HCT116 (cell line): ENCODE measurements around the gene NUDT5. TPM values are rescaled to one million over a fixed set of nuclear protein-coding genes. Genes with fewer than 3 reads are reported as not detected.

ENCODE experiments used
- ATAC-seq: fragments of 200-7000 bp; cut with Tn5 transposase; 2 replicates; pipeline ENCODE4 v1.9.1; 2020; ENCODE audit warnings: mild to moderate bottlenecking, moderate library complexity
- BruUV-seq: library from RNA; stranded (reverse); fragments of 400-500 nt; replicated peaks from 2 replicates; lab custom pipeline; 2021; lab: Mats Ljungman, UMichigan
- CTCF ChIA-PET: fragments of 300-600 bp; sonication (Branson Sonifier 250); formaldehyde crosslinking; loops from one replicate; lab custom pipeline; 2021; ENCODE audit warnings: antibody characterized with exemption; lab: Charles Lee
- POLR2A ChIA-PET: fragments of 300-600, 350-600 bp; sonication (Branson Sonifier 250); formaldehyde crosslinking; loops from one replicate; lab custom pipeline; 2021; ENCODE audit warnings: antibody characterized with exemption; lab: Charles Lee
- RAD21 ChIA-PET, 2 experiments: fragments of 300-600 bp; sonication (Branson Sonifier 250); formaldehyde crosslinking; loops; one replicate each; lab custom pipeline; 2023; ENCODE audit warnings: low total read pairs in 2 of 2; ENCODE audit not compliant: uncharacterized antibody in 2 of 2, unreplicated experiment in 2 of 2, low non-redundant PET in 1 of 2; lab: Charles Lee
- DNase-seq: peaks from one replicate; pipeline ENCODE4 v3.0.0-alpha.2; 2010; ENCODE audit warnings: low read depth, low spot score
- H2AFZ ChIP-seq: fragments of 200-600 bp; shearing (Covaris generic), sonication (generic); 2 replicates; pipeline ENCODE4 v1.6.1; 2017; ENCODE audit warnings: low read depth, mixed run types, mixed read lengths, antibody characterized with exemption, low read length; ENCODE audit not compliant: poor library complexity, severe bottlenecking
- H3K27ac ChIP-seq: 2 replicates; pipeline ENCODE4 v1.5.1; 2012; ENCODE audit warnings: low read depth, low read length
- H3K27me3 ChIP-seq: fragments of 200-600 bp; sonication (generic); 2 replicates; pipeline ENCODE4 v1.6.1; 2016; ENCODE audit warnings: mixed run types, low read length, mixed read lengths; ENCODE audit not compliant: insufficient read depth
- H3K36me3 ChIP-seq, 2 experiments: fragments of 200-500 bp in 1 of 2; fragments of 200-600 bp in 1 of 2; sonication (Bioruptor generic) in 1 of 2; sonication (generic) in 1 of 2; 2 replicates each; pipeline versions ENCODE4 v1.5.1 to v1.6.1; 2014 to 2016; ENCODE audit warnings: low read length in 2 of 2, inconsistent platforms in 1 of 2, mixed read lengths in 1 of 2, mixed run types in 1 of 2; ENCODE audit not compliant: insufficient read depth in 2 of 2, control insufficient read depth in 1 of 2
- H3K4me1 ChIP-seq, 2 experiments: fragments of 200-600 bp in 1 of 2; sonication (generic) in 1 of 2; 2 replicates each; pipeline versions ENCODE4 v1.5.1 to v1.6.1; 2012 to 2017; ENCODE audit warnings: low read length in 2 of 2, inconsistent platforms in 1 of 2, mild to moderate bottlenecking in 1 of 2, mixed read lengths in 1 of 2, mixed run types in 1 of 2, moderate library complexity in 1 of 2; ENCODE audit not compliant: insufficient read depth in 2 of 2, control insufficient read depth in 1 of 2
- H3K4me2 ChIP-seq: fragments of 200-600 bp; sonication (generic); 2 replicates; pipeline ENCODE4 v1.6.1; 2017; ENCODE audit warnings: mixed run types, low read length, mixed read lengths
- H3K4me3 ChIP-seq, 2 experiments: fragments of 200-600 bp in 1 of 2; sonication (generic) in 1 of 2; replicated peaks in 1 of 2; 2 replicates each; pipeline ENCODE4 v1.5.1; 2011 to 2016; ENCODE audit warnings: low read length in 2 of 2, control low read depth in 1 of 2, low read depth in 1 of 2, mild to moderate bottlenecking in 1 of 2, mixed read lengths in 1 of 2, mixed run types in 1 of 2
- H3K79me2 ChIP-seq: fragments of 200-600 bp; sonication (generic); 2 replicates; pipeline ENCODE4 v1.6.1; 2017; ENCODE audit warnings: mild to moderate bottlenecking, mixed run types, low read length, moderate library complexity, mixed read lengths; ENCODE audit not compliant: insufficient read depth
- H3K9ac ChIP-seq: fragments of 200-600 bp; sonication (generic); 2 replicates; pipeline ENCODE4 v1.6.1; 2016; ENCODE audit warnings: low read length, mixed read lengths
- H3K9me2 ChIP-seq: fragments of 200-600 bp; sonication (generic), shearing (Covaris generic); 2 replicates; pipeline ENCODE4 v1.6.1; 2017; ENCODE audit warnings: mixed run types, mild to moderate bottlenecking, moderate library complexity; ENCODE audit not compliant: insufficient read depth
- H3K9me3 ChIP-seq, 2 experiments: fragments of 200-500 bp in 1 of 2; fragments of 200-600 bp in 1 of 2; sonication (Bioruptor generic) in 1 of 2; sonication (generic) in 1 of 2; 2 replicates each; pipeline ENCODE4 v1.6.1; 2014 to 2017; ENCODE audit warnings: low read length in 2 of 2, mixed read lengths in 2 of 2, inconsistent platforms in 1 of 2, low read depth in 1 of 2, mild to moderate bottlenecking in 1 of 2, mixed run types in 1 of 2, moderate library complexity in 1 of 2; ENCODE audit not compliant: control insufficient read depth in 1 of 2, insufficient read depth in 1 of 2
- H4K20me1 ChIP-seq: fragments of 200-600 bp; sonication (generic), shearing (Covaris generic); 2 replicates; pipeline ENCODE4 v1.6.1; 2017; ENCODE audit warnings: mixed run types, mild to moderate bottlenecking, moderate library complexity; ENCODE audit not compliant: insufficient read depth
- CEBPB ChIP-seq: IDR thresholded peaks from 2 replicates; pipeline ENCODE4 v1.6.1; 2012; ENCODE audit warnings: low read depth
- CTCF ChIP-seq, 3 experiments: fragments of 200-600 bp in 1 of 3; sonication (generic) in 1 of 3; IDR thresholded peaks in 2 of 3; conservative IDR thresholded peaks in 1 of 3; 2 replicates each; pipeline ENCODE4 v1.5.1; 2012 to 2017; ENCODE audit warnings: low read depth in 2 of 3, low read length in 2 of 3, antibody characterized with exemption in 1 of 3, borderline replicate concordance in 1 of 3, control low read depth in 1 of 3, mild to moderate bottlenecking in 1 of 3, mixed read lengths in 1 of 3, mixed run types in 1 of 3, moderate library complexity in 1 of 3; ENCODE audit not compliant: insufficient read depth in 1 of 3
- EGR1 ChIP-seq: IDR thresholded peaks from 2 replicates; pipeline ENCODE4 v1.6.1; 2012; ENCODE audit warnings: low read depth
- EZH2 ChIP-seq: fragments of 200-600 bp; sonication (generic); IDR thresholded peaks from 2 replicates; pipeline ENCODE4 v1.6.1; 2017; ENCODE audit warnings: antibody characterized with exemption, mixed run types
- MAX ChIP-seq: IDR thresholded peaks from 2 replicates; pipeline ENCODE4 v1.6.1; 2012
- POLR2A ChIP-seq: IDR thresholded peaks from 2 replicates; pipeline ENCODE4 v1.7.0; 2011; ENCODE audit warnings: borderline replicate concordance; ENCODE audit not compliant: insufficient read depth, insufficient read length; ENCODE audit errors: extremely low read depth
- SIN3A ChIP-seq: IDR thresholded peaks from 2 replicates; pipeline ENCODE4 v1.6.1; 2012; ENCODE audit warnings: low read depth
- SP1 ChIP-seq: IDR thresholded peaks from 2 replicates; pipeline ENCODE4 v1.6.1; 2012; ENCODE audit warnings: low read depth
- TCF7L2 ChIP-seq: IDR thresholded peaks from 2 replicates; pipeline ENCODE4 v1.7.0; 2011; ENCODE audit warnings: borderline replicate concordance, inconsistent platforms; ENCODE audit not compliant: insufficient read depth, insufficient read length; ENCODE audit errors: extremely low read depth
- YY1 ChIP-seq: IDR thresholded peaks from 2 replicates; pipeline ENCODE4 v1.6.1; 2011; ENCODE audit warnings: low read length, low read depth, moderate library complexity, mild to moderate bottlenecking; ENCODE audit not compliant: insufficient replicate concordance; ENCODE audit errors: extremely low read depth
- ZFX ChIP-seq: fragments of 450-650 bp; IDR thresholded peaks from 2 replicates; pipeline ENCODE4 v1.6.1; 2017
- intact Hi-C: fragments of 100-400 bp; cut with micrococcal nuclease; formaldehyde crosslinking; loops from 2 replicates; pipeline ENCODE4 v1.10.0; 2022
- total RNA-seq: library from RNA; stranded (reverse); gene quantifications from one replicate; pipeline ENCODE4 v1.2.1, GENCODE V29; 2021; ENCODE audit not compliant: unreplicated experiment

Gene NUDT5
- total RNA-seq, 1 experiment from 2014 or later: 101 TPM

GRCh38 chr10:12156367-12157123, 39.1 kb downstream of the NUDT5 start:
- DNase-seq: no peak
- Histone ChIP-seq H3K79me2 (no peaks in the 10 kb centered on the region), H3K36me3 (peaks cover 0 to 5% of the 10 kb centered on the region in 2 experiments; a peak in 1 of 4 replicates), H4K20me1 (no peaks in the 10 kb centered on the region), H3K9ac (no peak overlapping the region), H3K4me3 (no peak overlapping the region), H3K27me3 (no peaks in the 10 kb centered on the region), H3K4me2 (no peak overlapping the region), H3K27ac (no peak overlapping the region), H2AFZ (no peak overlapping the region), H3K9me3 (no peaks in the 10 kb centered on the region), H3K9me2 (no peaks in the 10 kb centered on the region), H3K4me1 (no peaks in the 10 kb centered on the region)
- intact Hi-C loops: no loop called here
- ChIA-PET CTCF (no interaction called here), RAD21 (no interaction called here), POLR2A (no interaction called here)
- TF ChIP-seq CEBPB (no peak), SP1 (no peak), CTCF (IDR thresholded peaks at IDR 0.05 in 2 of 3, conservative IDR thresholded peaks at IDR 0.05 in 1 of 3; ENCODE audit: borderline replicate concordance in 1 of 3, insufficient read depth in 1 of 3, low read depth in 2 of 3, low read length in 2 of 3) (no peak), YY1 (no peak), POLR2A (no peak), TCF7L2 (no peak), EZH2 (no peak), ZFX (no peak), EGR1 (no peak), MAX (no peak), SIN3A (no peak)
- BruUV-seq: no TSS peak
- no peak for ATAC-seq
